GM12873 (cell line): ENCODE data around the gene NDUFA8.

ENCODE experiments used
- TF ChIP-seq, protein P1 (sequence below): IDR thresholded peaks from 2 replicates; pipeline ENCODE4 v1.5.1; 2012; ENCODE audit warnings: low read depth, mild to moderate bottlenecking, moderate library complexity, low read length, control low read depth; ENCODE audit not compliant: insufficient read depth; ENCODE audit errors: missing control alignments

Gene NDUFA8

DNA sequence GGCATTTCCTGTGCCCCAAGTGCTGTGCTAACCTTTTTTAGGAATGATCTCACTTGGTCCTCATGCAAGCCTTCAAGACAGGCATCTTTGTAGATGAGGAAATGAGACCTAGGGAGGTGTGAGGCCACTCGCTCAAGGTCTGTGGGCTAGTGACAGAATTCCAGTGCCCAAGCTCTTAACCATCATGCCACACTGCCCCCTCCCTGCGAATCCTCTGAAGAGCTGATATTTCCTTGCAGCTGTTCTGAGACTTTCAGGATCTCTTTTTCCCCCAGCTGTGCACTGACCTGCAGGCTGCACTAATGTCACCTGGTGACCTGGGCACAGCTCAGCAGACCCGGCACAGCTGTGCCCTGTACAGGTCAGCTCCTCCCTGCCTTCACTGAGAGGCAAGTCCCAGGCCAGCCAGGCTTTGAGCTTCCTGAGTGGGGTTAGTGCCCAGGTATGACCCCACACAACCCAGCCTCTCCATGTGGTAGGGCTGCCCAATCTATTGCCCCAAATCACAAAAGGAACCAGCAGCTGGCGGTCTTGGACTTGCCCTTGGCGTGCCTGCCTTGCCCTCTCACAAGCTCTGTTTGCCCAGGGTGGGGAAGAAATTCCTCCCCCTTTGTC is 32.8 kb upstream of the NDUFA8 start:
- TF ChIP-seq, protein P1, sequence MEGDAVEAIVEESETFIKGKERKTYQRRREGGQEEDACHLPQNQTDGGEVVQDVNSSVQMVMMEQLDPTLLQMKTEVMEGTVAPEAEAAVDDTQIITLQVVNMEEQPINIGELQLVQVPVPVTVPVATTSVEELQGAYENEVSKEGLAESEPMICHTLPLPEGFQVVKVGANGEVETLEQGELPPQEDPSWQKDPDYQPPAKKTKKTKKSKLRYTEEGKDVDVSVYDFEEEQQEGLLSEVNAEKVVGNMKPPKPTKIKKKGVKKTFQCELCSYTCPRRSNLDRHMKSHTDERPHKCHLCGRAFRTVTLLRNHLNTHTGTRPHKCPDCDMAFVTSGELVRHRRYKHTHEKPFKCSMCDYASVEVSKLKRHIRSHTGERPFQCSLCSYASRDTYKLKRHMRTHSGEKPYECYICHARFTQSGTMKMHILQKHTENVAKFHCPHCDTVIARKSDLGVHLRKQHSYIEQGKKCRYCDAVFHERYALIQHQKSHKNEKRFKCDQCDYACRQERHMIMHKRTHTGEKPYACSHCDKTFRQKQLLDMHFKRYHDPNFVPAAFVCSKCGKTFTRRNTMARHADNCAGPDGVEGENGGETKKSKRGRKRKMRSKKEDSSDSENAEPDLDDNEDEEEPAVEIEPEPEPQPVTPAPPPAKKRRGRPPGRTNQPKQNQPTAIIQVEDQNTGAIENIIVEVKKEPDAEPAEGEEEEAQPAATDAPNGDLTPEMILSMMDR = no peak

DNA sequence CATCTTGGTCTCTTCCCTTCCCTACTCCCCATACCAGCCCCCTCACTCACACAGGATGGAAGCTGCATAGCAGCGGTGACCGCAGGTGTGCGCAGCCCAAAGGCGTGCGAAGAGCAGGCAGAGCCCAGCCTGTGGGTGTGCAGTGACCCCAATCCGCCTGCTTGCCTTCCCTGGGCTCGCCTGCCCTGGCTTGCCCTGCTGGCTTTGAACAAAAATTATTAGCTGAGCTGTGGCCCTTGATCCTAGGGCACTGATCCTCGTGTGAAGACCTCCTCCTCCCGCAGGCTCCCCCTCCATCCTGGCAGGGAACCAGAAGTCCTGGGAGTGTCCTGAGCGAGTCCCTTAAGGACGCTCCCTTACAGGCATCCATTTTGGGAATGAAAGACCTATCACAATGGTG is 32.0 kb upstream of the NDUFA8 start:
- TF ChIP-seq, protein P1 = no peak

- TF ChIP-seq, protein P1 = no peak
Observed at GRCh38 chr9:122190597-122191381, 31.2 kb upstream of the NDUFA8 start.

DNA sequence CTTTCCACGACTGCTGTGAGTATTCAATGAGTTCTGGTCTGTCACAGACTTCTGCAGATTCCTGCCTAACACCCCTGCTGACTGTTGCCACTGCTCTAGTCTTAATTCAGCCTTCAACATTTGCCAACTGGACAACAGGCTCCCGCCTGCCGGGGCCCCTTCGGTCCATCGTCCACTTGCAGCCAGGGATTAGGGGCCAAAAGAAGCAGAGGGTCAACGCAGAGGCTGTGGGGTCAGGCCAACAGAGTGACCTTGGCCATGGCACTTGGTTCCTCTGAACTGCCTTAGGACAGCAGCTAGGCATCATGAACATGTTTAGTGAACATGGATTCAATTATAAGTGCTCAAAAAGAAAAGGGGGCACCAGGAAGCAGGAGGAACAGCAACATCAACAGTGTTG is 28.8 kb upstream of the NDUFA8 start:
- TF ChIP-seq, protein P1 = no peak

GRCh38 chr9:122186777-122187470 is 27.3 kb upstream of the NDUFA8 start:
- TF ChIP-seq, protein P1 = no peak

GRCh38 chr9:122186301-122186700 is 26.7 kb upstream of the NDUFA8 start:
- TF ChIP-seq, protein P1 = no peak

- TF ChIP-seq, protein P1 = no peak
Observed at GRCh38 chr9:122184551-122184950, 25.0 kb upstream of the NDUFA8 start.
